ENCODE measurements around the gene AFMID.

Gene AFMID

DNA sequence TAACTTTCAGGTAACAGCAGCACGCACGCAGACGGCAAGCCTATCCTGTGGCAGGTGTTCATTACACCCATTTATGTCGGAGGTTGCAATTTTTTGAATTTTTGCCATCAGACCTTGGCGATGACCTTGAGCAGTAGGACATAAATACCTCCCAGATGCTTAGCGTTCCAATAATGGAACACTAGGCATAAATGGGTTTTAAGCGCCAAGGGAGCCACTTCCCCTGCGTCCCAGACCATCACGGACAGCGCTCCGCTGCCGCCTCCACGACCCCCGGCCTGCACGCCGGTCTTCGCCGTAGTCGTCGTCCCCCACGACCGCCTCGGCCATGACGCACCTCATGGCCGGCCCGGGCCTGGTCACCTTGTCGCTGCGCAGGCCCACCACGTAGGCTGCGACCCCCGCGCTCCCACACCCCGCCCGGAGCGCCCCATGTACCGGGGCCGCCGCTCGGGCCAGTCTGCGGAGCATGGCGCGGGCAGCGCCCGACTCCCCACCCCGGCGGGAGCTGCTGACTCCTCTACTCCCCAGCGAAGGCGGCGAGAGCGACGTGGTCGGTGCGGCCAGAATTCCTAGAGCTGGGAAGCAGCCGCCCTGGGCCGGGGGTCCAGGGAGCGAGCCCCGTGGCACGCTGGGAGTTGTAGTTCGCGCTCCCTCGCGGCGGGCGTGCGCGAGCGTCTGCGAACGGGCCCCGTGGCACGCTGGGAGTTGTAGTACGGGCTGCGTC, 66.9 kb downstream of the AFMID start:
- peak overlapping the region; percentile 92 for H3K4me3 ChIP-seq (ENCODE audit: low read depth, low read length)
- TF ChIP-seq, protein P1, sequence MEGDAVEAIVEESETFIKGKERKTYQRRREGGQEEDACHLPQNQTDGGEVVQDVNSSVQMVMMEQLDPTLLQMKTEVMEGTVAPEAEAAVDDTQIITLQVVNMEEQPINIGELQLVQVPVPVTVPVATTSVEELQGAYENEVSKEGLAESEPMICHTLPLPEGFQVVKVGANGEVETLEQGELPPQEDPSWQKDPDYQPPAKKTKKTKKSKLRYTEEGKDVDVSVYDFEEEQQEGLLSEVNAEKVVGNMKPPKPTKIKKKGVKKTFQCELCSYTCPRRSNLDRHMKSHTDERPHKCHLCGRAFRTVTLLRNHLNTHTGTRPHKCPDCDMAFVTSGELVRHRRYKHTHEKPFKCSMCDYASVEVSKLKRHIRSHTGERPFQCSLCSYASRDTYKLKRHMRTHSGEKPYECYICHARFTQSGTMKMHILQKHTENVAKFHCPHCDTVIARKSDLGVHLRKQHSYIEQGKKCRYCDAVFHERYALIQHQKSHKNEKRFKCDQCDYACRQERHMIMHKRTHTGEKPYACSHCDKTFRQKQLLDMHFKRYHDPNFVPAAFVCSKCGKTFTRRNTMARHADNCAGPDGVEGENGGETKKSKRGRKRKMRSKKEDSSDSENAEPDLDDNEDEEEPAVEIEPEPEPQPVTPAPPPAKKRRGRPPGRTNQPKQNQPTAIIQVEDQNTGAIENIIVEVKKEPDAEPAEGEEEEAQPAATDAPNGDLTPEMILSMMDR (IDR thresholded peaks at IDR 0.05; ENCODE audit: control insufficient read depth, extremely low read depth, insufficient read depth), result no peak
- peak; percentile 30 for DNase-seq (ENCODE audit: low read depth)

GRCh38 chr17:78255029-78255656, 68.0 kb downstream of the AFMID start:
- DNase-seq (ENCODE audit: low read depth), result no peak
- H3K4me3 ChIP-seq (ENCODE audit: low read depth, low read length), result no peak overlapping the region
- TF ChIP-seq, protein P1 (IDR thresholded peaks at IDR 0.05; ENCODE audit: control insufficient read depth, extremely low read depth, insufficient read depth), result no peak

- DNase-seq (ENCODE audit: low read depth), result no peak
- no peak overlapping the region for H3K4me3 ChIP-seq (ENCODE audit: low read depth, low read length)
- TF ChIP-seq, protein P1 (IDR thresholded peaks at IDR 0.05; ENCODE audit: control insufficient read depth, extremely low read depth, insufficient read depth), result no peak
Observed at GRCh38 chr17:78255953-78256706, 69.0 kb downstream of the AFMID start.

DNA sequence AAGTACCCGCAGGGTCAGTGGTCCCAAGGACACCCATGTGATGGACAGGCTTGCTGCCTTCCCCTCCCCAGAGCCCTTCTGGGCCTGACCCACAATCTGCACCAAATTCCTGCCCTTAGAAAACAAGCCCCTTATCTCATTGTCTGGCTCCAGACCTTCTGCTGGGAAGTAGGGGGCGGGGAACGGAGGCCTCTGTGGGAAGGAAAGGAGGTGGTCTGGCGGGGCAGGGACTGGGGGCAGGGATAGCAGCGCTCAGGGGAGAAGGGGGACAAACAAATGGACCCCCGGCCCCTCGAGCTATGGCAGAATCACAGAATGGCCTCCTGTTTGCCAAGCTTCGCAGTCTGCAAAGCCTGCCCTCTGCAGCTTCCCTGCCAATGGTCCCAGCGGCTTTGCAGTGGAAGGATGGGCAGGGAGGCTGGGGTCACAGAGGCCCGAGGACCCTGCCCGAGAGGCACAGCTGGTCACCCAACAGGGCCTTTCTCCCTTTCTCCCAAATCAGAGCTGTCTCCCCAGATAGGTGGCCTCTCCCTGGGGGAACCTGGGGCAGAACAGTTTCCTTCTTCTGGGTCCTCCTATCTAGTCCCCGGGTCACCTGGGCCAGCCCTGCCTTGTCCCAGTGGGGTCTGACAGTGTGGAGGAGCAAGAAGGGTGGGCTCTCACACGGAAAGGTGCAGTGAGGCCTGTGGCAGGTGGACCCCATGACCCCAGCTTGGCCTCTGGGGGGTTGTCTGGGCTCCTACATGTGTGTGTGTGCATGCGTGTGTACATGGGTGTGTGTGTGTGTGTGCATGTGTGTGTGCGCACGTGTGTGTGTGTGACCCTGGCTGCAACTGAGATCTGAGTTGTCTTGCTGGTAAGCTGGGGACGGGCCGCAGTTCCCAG, 69.8 kb downstream of the AFMID start:
- DNase-seq (ENCODE audit: low read depth), result no peak
- no peak overlapping the region for H3K4me3 ChIP-seq (ENCODE audit: low read depth, low read length)
- TF ChIP-seq, protein P1 (IDR thresholded peaks at IDR 0.05; ENCODE audit: control insufficient read depth, extremely low read depth, insufficient read depth), result no peak

Measured in LNCaP clone FGC (cell line).